Skeletal muscle cell (primary cell): ENCODE data around the gene SEC23B.
"Not testable (repeated sequence)": the region's sequence is repeated elsewhere in the genome, so short reads cannot be mapped to it uniquely, and the experiment has no call there.

Experiments used
- DNase-seq: peaks from one replicate; pipeline ENCODE4 v3.0.0-alpha.2; 2010; ENCODE audit warnings: low read depth
- H3K4me3 ChIP-seq: 2 replicates; pipeline ENCODE4 v1.5.1; 2011; ENCODE audit warnings: low read depth, mild to moderate bottlenecking, control low read depth, low read length, moderate library complexity

The SEC23B gene

GRCh38 chr20:18522066-18522465 lies 14.3 kb downstream of the SEC23B start:
- not testable (repeated sequence) for DNase-seq

GRCh38 chr20:18523066-18523465 lies 15.3 kb downstream of the SEC23B start:
- no peak for DNase-seq
- no peak overlapping the region for H3K4me3 ChIP-seq

More at GRCh38 chr20:18522066-18522465, 14.3 kb downstream of the SEC23B start:
- not testable (repeated sequence) for H3K4me3 ChIP-seq

- DNase-seq = peak; percentile 41
- no peak overlapping the region for H3K4me3 ChIP-seq
Measured at GRCh38 chr20:18524646-18525045, 16.9 kb downstream of the SEC23B start.

- not testable (repeated sequence) for H3K4me3 ChIP-seq, DNase-seq
Measured at GRCh38 chr20:18526761-18527160, 19.0 kb downstream of the SEC23B start.

GRCh38 chr20:18527339-18527738 lies 19.6 kb downstream of the SEC23B start:
- no peak overlapping the region for H3K4me3 ChIP-seq
- DNase-seq = no peak

- no peak overlapping the region for H3K4me3 ChIP-seq
- peak; percentile 36 for DNase-seq
Measured at GRCh38 chr20:18527836-18528235, 20.1 kb downstream of the SEC23B start.

- no peak for DNase-seq
- H3K4me3 ChIP-seq = no peak overlapping the region
Measured at GRCh38 chr20:18529041-18529440, 21.3 kb downstream of the SEC23B start.

- no peak overlapping the region for H3K4me3 ChIP-seq
Measured at GRCh38 chr20:18532626-18533025, 24.9 kb downstream of the SEC23B start.

GRCh38 chr20:18533491-18533890 lies 25.8 kb downstream of the SEC23B start:
- DNase-seq = no peak
- no peak overlapping the region for H3K4me3 ChIP-seq

More at GRCh38 chr20:18532626-18533025, 24.9 kb downstream of the SEC23B start:
- DNase-seq = no peak

- no peak for DNase-seq
- no peak overlapping the region for H3K4me3 ChIP-seq
Measured at GRCh38 chr20:18533978-18534644, 26.4 kb downstream of the SEC23B start.

- DNase-seq = no peak
- no peak overlapping the region for H3K4me3 ChIP-seq
Measured at GRCh38 chr20:18537651-18538050, 29.9 kb downstream of the SEC23B start.

GRCh38 chr20:18541741-18542140 lies 34.0 kb downstream of the SEC23B start:
- no peak overlapping the region for H3K4me3 ChIP-seq
- no peak for DNase-seq

- no peak overlapping the region for H3K4me3 ChIP-seq
- DNase-seq = no peak
Measured at GRCh38 chr20:18543216-18543615, 35.5 kb downstream of the SEC23B start.

- no peak for DNase-seq
- no peak overlapping the region for H3K4me3 ChIP-seq
Measured at GRCh38 chr20:18543932-18544331, 36.2 kb downstream of the SEC23B start.

GRCh38 chr20:18545566-18545965 lies 37.8 kb downstream of the SEC23B start:
- no peak for DNase-seq
- no peak overlapping the region for H3K4me3 ChIP-seq

- no peak overlapping the region for H3K4me3 ChIP-seq
- DNase-seq = no peak
Measured at GRCh38 chr20:18548465-18548864, 40.7 kb downstream of the SEC23B start.

- no peak for DNase-seq
- H3K4me3 ChIP-seq = no peak overlapping the region
Measured at GRCh38 chr20:18553746-18554145, 46.0 kb downstream of the SEC23B start.

- DNase-seq = peak; percentile 53
- H3K4me3 ChIP-seq = peak within 1 kb of the TSS; percentile 73
Measured at GRCh38 chr20:18566892-18567738, 59.4 kb downstream of the SEC23B start, which contains the start of gene SMIM26. Gene SMIM26 (plus strand): TSS chr20:18567432. CDS start chr20:18567479, 47 bp downstream.

- H3K4me3 ChIP-seq = peak overlapping the region; percentile 73
- DNase-seq = no peak
Measured at GRCh38 chr20:18567739-18568091, 60.0 kb downstream of the SEC23B start.

- no peak overlapping the region for H3K4me3 ChIP-seq
- no peak for DNase-seq
Measured at GRCh38 chr20:18571009-18571408, 63.3 kb downstream of the SEC23B start.

- DNase-seq = no peak
- no peak overlapping the region for H3K4me3 ChIP-seq
Measured at GRCh38 chr20:18571578-18571977, 63.8 kb downstream of the SEC23B start.
